ENCODE measurements around the gene SNRNP25. TPM values are rescaled to one million over a fixed set of nuclear protein-coding genes. Genes with fewer than 3 reads are reported as not detected.

The SNRNP25 gene
- total RNA-seq, 6 donors from 2014 or later: 6.9 to 26.2 (median 16.0) TPM

GRCh38 chr16:100989-101388 is 47.4 kb downstream of the SNRNP25 start:
- Histone ChIP-seq H3K4me3 (no peak overlapping the region), H3K27ac (peak overlapping the region; percentile 62 to 80 (median 67)), H3K36me3 (peaks cover 0 to 33% (median 16%) of the 10 kb centered on the region in 4 donors), H3K27me3 (no peaks in the 10 kb centered on the region), H3K4me1 (peaks cover 6 to 35% (median 17%) of the 10 kb centered on the region in 4 donors), H3K9me3 (no peaks in the 10 kb centered on the region)
- WGBS, 2 donors: 84 to 87% methylated on average over 5 of the region's 5 CpGs
- ATAC-seq (ENCODE audit: low FRiP score in 2 of 2) (no peak), DNase-seq (no peak)
- TF ChIP-seq POLR2A (IDR thresholded peaks at IDR 0.05) (no peak), EP300 (IDR thresholded peaks at IDR 0.05) (no peak), CTCF (IDR thresholded peaks at IDR 0.05) (no peak), POLR2AphosphoS5 (IDR thresholded peaks at IDR 0.05) (no peak)

DNA sequence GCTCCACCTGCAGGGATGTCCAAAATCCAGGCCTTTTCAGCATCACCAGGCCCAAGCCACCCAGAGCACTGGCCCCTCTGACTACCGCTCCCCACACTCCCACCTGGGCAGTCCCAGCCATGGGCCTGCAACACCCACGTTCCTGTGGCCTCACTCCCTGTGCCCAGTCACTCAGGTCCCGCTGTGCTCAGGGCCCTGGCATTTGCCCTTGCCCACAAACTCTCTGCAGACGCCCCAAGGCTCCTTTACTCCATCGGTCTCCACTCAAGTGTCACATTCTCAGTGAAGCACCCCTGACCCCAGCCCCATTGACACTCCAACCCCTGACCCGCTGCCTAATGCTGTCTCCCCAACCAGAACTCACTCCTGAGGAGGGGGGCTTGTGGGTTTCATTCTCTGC is 48.0 kb downstream of the SNRNP25 start:
- TF ChIP-seq CTCF (IDR thresholded peaks at IDR 0.05): no peak
- no peak for TF ChIP-seq POLR2A (IDR thresholded peaks at IDR 0.05)
- TF ChIP-seq POLR2AphosphoS5 (IDR thresholded peaks at IDR 0.05): no peak
- TF ChIP-seq EP300 (IDR thresholded peaks at IDR 0.05): no peak
- DNase-seq: no peak
- H3K27ac ChIP-seq: peak overlapping the region; percentile 62 to 80 (median 67)
- peaks cover 6 to 34% (median 17%) of the 10 kb centered on the region in 4 donors for H3K4me1 ChIP-seq
- H3K36me3 ChIP-seq: peaks cover 0 to 34% (median 16%) of the 10 kb centered on the region in 4 donors
- no peak for ATAC-seq (ENCODE audit: low FRiP score in 2 of 2)
- no peaks in the 10 kb centered on the region for H3K27me3 ChIP-seq
- WGBS, 2 donors: 90% methylated on average over 6 of the region's 6 CpGs
- no peak overlapping the region for H3K4me3 ChIP-seq
- H3K9me3 ChIP-seq: no peaks in the 10 kb centered on the region

DNA sequence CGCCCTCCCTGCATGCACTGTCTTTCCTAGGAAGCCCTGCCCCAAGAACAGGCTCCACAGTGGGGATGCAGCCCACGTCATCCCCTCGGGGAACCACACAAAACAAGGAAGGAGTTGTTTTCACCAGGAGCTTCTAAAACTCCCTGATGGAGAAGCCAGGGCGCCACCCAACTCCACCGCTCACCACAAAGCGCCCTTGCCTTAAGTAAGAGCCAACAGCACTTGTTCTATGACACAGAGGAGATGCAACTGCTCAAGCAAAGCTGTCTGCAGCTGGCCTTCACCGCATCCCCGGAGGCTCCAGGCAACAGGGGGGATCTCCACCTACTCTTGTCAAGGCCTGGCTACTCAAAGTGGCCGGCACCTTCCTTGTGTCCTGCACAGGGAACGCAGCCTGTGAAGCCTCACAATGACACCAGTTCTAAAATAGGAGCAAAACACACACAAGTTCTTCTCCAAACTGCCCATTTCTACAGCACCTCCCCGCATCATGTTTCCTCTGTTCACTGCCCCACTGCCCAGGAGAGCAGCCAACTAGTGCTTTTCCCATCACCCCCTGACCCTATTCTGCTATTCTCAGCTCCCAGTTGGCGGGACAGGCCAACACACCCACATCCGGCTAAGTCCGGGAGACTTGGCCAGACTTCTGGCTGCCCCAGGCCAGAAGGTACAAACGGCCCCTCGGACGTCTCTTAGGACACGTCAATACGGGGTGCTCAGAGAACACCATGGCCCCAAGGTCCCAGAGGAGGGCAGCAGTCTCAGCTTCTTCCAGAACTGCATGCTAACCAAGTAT is 48.6 kb downstream of the SNRNP25 start:
- H3K36me3 ChIP-seq: peaks cover 0 to 34% (median 16%) of the 10 kb centered on the region in 4 donors
- peaks cover under 1 to 33% (median 11%) of the 10 kb centered on the region in 4 donors for H3K4me1 ChIP-seq
- H3K27me3 ChIP-seq: no peaks in the 10 kb centered on the region
- WGBS, 2 donors: 50 to 81% methylated on average over 9 to 19 of the region's 19 CpGs
- ATAC-seq (ENCODE audit: low FRiP score in 2 of 2) (peak; percentile 44 to 58), DNase-seq (peak in 1 of 2 donors; percentile 42)
- no peaks in the 10 kb centered on the region for H3K9me3 ChIP-seq
- TF ChIP-seq EP300 (IDR thresholded peaks at IDR 0.05) (peak in 1 of 4 donors; percentile 33), POLR2A (IDR thresholded peaks at IDR 0.05) (no peak), POLR2AphosphoS5 (IDR thresholded peaks at IDR 0.05) (peak; percentile 29 to 69)
- peak overlapping the region; percentile 62 to 80 (median 67) for H3K27ac ChIP-seq
- H3K4me3 ChIP-seq: no peak overlapping the region

DNA sequence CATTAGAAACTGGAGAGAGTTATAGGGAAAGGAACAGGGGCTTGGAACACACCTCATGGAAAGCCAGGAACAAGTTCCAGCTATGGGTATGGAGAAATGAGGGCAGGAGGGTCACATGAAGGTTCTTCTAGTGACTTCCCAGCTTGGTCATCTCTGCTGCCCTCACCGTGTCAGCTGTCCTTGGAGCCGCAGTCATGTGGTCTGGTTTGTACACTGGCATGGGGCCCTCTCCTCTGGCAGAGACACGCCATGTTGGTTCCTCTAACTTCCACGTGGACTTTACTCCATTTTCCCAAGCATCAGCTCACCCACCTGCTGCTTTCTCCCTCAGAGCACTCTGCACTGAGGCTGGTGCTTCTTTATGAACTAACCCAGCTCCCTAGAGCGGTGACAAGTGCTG is 50.7 kb downstream of the SNRNP25 start:
- TF ChIP-seq POLR2A (IDR thresholded peaks at IDR 0.05) (no peak), CTCF (IDR thresholded peaks at IDR 0.05) (no peak), POLR2AphosphoS5 (IDR thresholded peaks at IDR 0.05) (no peak), EP300 (IDR thresholded peaks at IDR 0.05) (no peak)
- peaks cover 0 to 18% (median 8%) of the 10 kb centered on the region in 4 donors for H3K4me1 ChIP-seq
- no peaks in the 10 kb centered on the region for H3K27me3 ChIP-seq
- H3K27ac ChIP-seq: no peak overlapping the region
- peaks cover 4 to 30% (median 11%) of the 10 kb centered on the region in 4 donors for H3K36me3 ChIP-seq
- no peaks in the 10 kb centered on the region for H3K9me3 ChIP-seq
- WGBS, 2 donors: 86 to 94% methylated on average over 4 to 5 of the region's 5 CpGs
- no peak overlapping the region for H3K4me3 ChIP-seq
- no peak for DNase-seq
- ATAC-seq (ENCODE audit: low FRiP score in 2 of 2): no peak

DNA sequence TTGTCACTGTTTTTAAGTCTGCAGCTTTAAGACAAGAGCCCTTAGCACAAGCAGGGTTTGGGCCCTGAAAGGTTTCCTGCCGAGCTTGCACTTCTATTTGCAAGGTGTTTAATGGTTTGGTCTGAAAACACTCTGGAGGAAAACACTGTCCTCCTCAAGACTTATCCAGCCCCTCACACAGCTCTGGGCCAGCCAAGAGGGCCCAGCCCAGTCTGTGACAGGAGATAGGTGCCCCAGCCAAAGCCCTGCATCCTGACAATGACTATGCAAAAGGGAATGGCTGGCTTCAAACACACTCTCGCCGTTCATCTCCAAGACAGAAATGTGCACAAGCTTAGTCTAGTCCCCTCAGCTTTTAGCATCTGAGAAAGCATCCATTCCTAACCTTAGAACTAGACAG is 51.3 kb downstream of the SNRNP25 start:
- peaks cover 6 to 35% (median 16%) of the 10 kb centered on the region in 4 donors for H3K36me3 ChIP-seq
- no peak for TF ChIP-seq POLR2AphosphoS5 (IDR thresholded peaks at IDR 0.05)
- no peak for TF ChIP-seq CTCF (IDR thresholded peaks at IDR 0.05)
- TF ChIP-seq EP300 (IDR thresholded peaks at IDR 0.05): no peak
- no peak for TF ChIP-seq POLR2A (IDR thresholded peaks at IDR 0.05)
- ATAC-seq (ENCODE audit: low FRiP score in 2 of 2): no peak
- no peak overlapping the region for H3K27ac ChIP-seq
- H3K4me1 ChIP-seq: peaks cover 0 to 18% (median 8%) of the 10 kb centered on the region in 4 donors
- 68 to 75% methylated on average over 3 of the region's 3 CpGs for WGBS, 2 donors
- no peaks in the 10 kb centered on the region for H3K9me3 ChIP-seq
- DNase-seq: no peak
- H3K4me3 ChIP-seq: no peak overlapping the region
- H3K27me3 ChIP-seq: no peaks in the 10 kb centered on the region

Measured in upper lobe of left lung (tissue), 6 donors.